H1 (cell line): ENCODE measurements around the gene CFAP53.

ENCODE experiments used
- CTCF ChIP-seq, 3 experiments: IDR thresholded peaks; 1 replicate in 2 of 3; 2 replicates in 1 of 3; pipeline versions ENCODE4 v1.5.1 to v1.6.1; 2011; ENCODE audit warnings: low read length in 3 of 3, mild to moderate bottlenecking in 3 of 3, inconsistent platforms in 2 of 3, low read depth in 1 of 3, moderate library complexity in 1 of 3; ENCODE audit not compliant: insufficient read depth in 1 of 3; ENCODE audit errors: control extremely low read depth in 1 of 3
- GABPA ChIP-seq: IDR thresholded peaks from 2 replicates; pipeline ENCODE4 v1.6.1; 2011; ENCODE audit warnings: mild to moderate bottlenecking, low read length, moderate library complexity, borderline replicate concordance; ENCODE audit not compliant: insufficient read depth
- NRF1 ChIP-seq: IDR thresholded peaks from 2 replicates; pipeline ENCODE4 v1.6.1; 2011; ENCODE audit warnings: mild to moderate bottlenecking, low read depth, low read length, improper control_type of control experiment
- POLR2A ChIP-seq, 2 experiments: IDR thresholded peaks; 1 replicate in 1 of 2; 2 replicates in 1 of 2; pipeline ENCODE4 v1.6.1; 2011; ENCODE audit warnings: low read depth in 2 of 2, low read length in 2 of 2, mild to moderate bottlenecking in 2 of 2; ENCODE audit errors: control extremely low read depth in 1 of 2
- POLR2AphosphoS5 ChIP-seq: IDR thresholded peaks from 2 replicates; pipeline ENCODE4 v1.6.1; 2011; ENCODE audit warnings: low read depth, low read length
- RNF2 ChIP-seq: fragments of 200-900, 300-1000 bp; sonication (generic); IDR thresholded peaks from 2 replicates; pipeline ENCODE4 v1.7.1; 2016; ENCODE audit warnings: borderline replicate concordance, low read depth, mild to moderate bottlenecking, antibody characterized with exemption, low read length; ENCODE audit not compliant: poor library complexity, severe bottlenecking; ENCODE audit errors: missing control alignments
- RXRA ChIP-seq: IDR thresholded peaks from 2 replicates; pipeline ENCODE4 v1.6.1; 2011; ENCODE audit warnings: low read depth, mild to moderate bottlenecking, low read length, moderate library complexity; ENCODE audit not compliant: insufficient read depth
- SAP30 ChIP-seq: fragments of 300-600 bp; sonication (generic); IDR thresholded peaks from 2 replicates; pipeline ENCODE4 v1.7.1; 2012; ENCODE audit warnings: low read length, moderate library complexity, mild to moderate bottlenecking, inconsistent platforms; ENCODE audit not compliant: insufficient read depth, insufficient replicate concordance
- SIN3A ChIP-seq, 2 experiments: IDR thresholded peaks in 1 of 2; conservative IDR thresholded peaks in 1 of 2; 2 replicates each; pipeline ENCODE4 v1.6.1; 2011 to 2012; ENCODE audit warnings: low read length in 2 of 2, improper control_type of control experiment in 1 of 2, low read depth in 1 of 2, mild to moderate bottlenecking in 1 of 2

- TF ChIP-seq NRF1 (no peak), RXRA (no peak), CTCF (IDR thresholded peaks at IDR 0.05; ENCODE audit: control extremely low read depth in 1 of 3, insufficient read depth in 1 of 3, low read depth in 1 of 3, low read length in 3 of 3) (no peak), RNF2 (no peak), GABPA (no peak), POLR2AphosphoS5 (no peak), SIN3A (conservative IDR thresholded peaks at IDR 0.05 in 1 of 2, IDR thresholded peaks at IDR 0.05 in 1 of 2; ENCODE audit: low read depth in 1 of 2, low read length in 2 of 2) (no peak), SAP30 (no peak), POLR2A (IDR thresholded peaks at IDR 0.05; ENCODE audit: control extremely low read depth in 1 of 2, low read depth in 2 of 2, low read length in 2 of 2) (no peak)
These were observed 10.2 kb upstream of the CFAP53 start for GRCh38 chr18:50276452-50276851.
